Keratinocyte (primary cell): ENCODE results near the gene SATB2.

Source experiments
- CTCF ChIP-seq, 3 experiments: IDR thresholded peaks in 1 of 3; conservative IDR thresholded peaks in 1 of 3; optimal IDR thresholded peaks in 1 of 3; 2 replicates in 2 of 3; 3 replicates in 1 of 3; pipeline versions ENCODE3 to v1.5.1; 2011; ENCODE audit warnings: low read length in 3 of 3, mild to moderate bottlenecking in 3 of 3, moderate library complexity in 2 of 3, control low read depth in 1 of 3, inconsistent platforms in 1 of 3; ENCODE audit not compliant: insufficient read depth in 2 of 3; ENCODE audit errors: extremely low read depth in 1 of 3
- EZH2 ChIP-seq: IDR thresholded peaks from one replicate; pipeline ENCODE4 v1.6.1; 2012; ENCODE audit warnings: inconsistent platforms, mild to moderate bottlenecking, low read length, moderate library complexity

GRCh38 chr2:199440118-199440517 is 17.6 kb downstream of the SATB2 start:
- no peak for TF ChIP-seq EZH2
- no peak for TF ChIP-seq CTCF (optimal IDR thresholded peaks at IDR 0.05 in 1 of 3, IDR thresholded peaks at IDR 0.05 in 1 of 3, conservative IDR thresholded peaks at IDR 0.05 in 1 of 3; ENCODE audit: extremely low read depth in 1 of 3, insufficient read depth in 2 of 3, low read length in 3 of 3)
